Activated CD4-positive, alpha-beta T cell treated with anti-CD3 and anti-CD28 coated beads for 36 hours (primary cell): ENCODE measurements around the gene MEIOB. TPM values are rescaled to one million over a fixed set of nuclear protein-coding genes. Genes with fewer than 3 reads are reported as not detected.
A peak's percentile ranks its signal among the peaks of the same experiment; 100 is the strongest.

Experiments used
- ATAC-seq: fragments of 200-7000 bp; cut with Tn5 transposase; one replicate; pipeline ENCODE4 v1.10.0; 2021; ENCODE audit warnings: mild to moderate bottlenecking, moderate library complexity
- CTCF ChIA-PET: fragments of 350-600 bp; sonication (Branson Sonifier 250); formaldehyde crosslinking; loops from one replicate; lab custom pipeline; 2021; ENCODE audit warnings: antibody characterized with exemption; lab: Charles Lee
- POLR2A ChIA-PET: fragments of 350-600 bp; sonication (Branson Sonifier 250); formaldehyde crosslinking; loops from one replicate; lab custom pipeline; 2021; ENCODE audit warnings: antibody characterized with exemption, inconsistent platforms; lab: Charles Lee
- DNase-seq: peaks from one replicate; pipeline ENCODE4 v3.0.0-alpha.2; 2020
- H3K27ac Mint-ChIP-seq: one replicate; pipeline ENCODE4 v1.8.0; 2021; ENCODE audit warnings: mixed read lengths
- H3K27me3 Mint-ChIP-seq: one replicate; pipeline ENCODE4 v1.8.0; 2021; ENCODE audit warnings: mixed read lengths
- H3K36me3 Mint-ChIP-seq: one replicate; pipeline ENCODE4 v1.8.0; 2021; ENCODE audit warnings: low read depth, mixed read lengths
- H3K4me1 Mint-ChIP-seq: one replicate; pipeline ENCODE4 v1.8.0; 2021; ENCODE audit warnings: mixed read lengths
- H3K4me3 Mint-ChIP-seq: one replicate; pipeline ENCODE4 v1.8.0; 2021; ENCODE audit warnings: mild to moderate bottlenecking, moderate library complexity, mixed read lengths
- H3K9me3 Mint-ChIP-seq: one replicate; pipeline ENCODE4 v1.8.0; 2021; ENCODE audit warnings: low read depth, mixed read lengths
- intact Hi-C, 2 experiments: fragments of 100-400 bp; cut with DNase I in 1 of 2; cut with micrococcal nuclease in 1 of 2; formaldehyde crosslinking; loops; one replicate each; pipeline versions ENCODE4 v1.14.2 to v1.15.1; 2022 to 2024; cut with DNase I, micrococcal nuclease
- total RNA-seq, 2 experiments: library from RNA; stranded (reverse); gene quantifications; one replicate each; pipeline ENCODE4 v1.2.3, GENCODE V29; 2021

Gene MEIOB
- total RNA-seq, 2 experiments from 2014 or later: 0.14 to 0.21 TPM

GRCh38 chr16:1790261-1790610, 81.7 kb downstream of the MEIOB start:
- Mint-ChIP-seq H3K4me3 (no peak overlapping the region), H3K9me3 (no peaks in the 10 kb centered on the region), H3K36me3 (peaks cover 5% of the 10 kb centered on the region), H3K27me3 (no peaks in the 10 kb centered on the region), H3K4me1 (peaks cover 2% of the 10 kb centered on the region), H3K27ac (no peak overlapping the region)
- no peak for ATAC-seq
- CTCF ChIA-PET: no interaction called here
- no peak for DNase-seq
- intact Hi-C loops: no loop called here
- POLR2A ChIA-PET: no interaction called here

GRCh38 chr16:1789643-1790045, 82.3 kb downstream of the MEIOB start:
- POLR2A ChIA-PET: no interaction called here
- no peak overlapping the region for H3K27ac Mint-ChIP-seq
- no peaks in the 10 kb centered on the region for H3K9me3 Mint-ChIP-seq
- CTCF ChIA-PET: no interaction called here
- H3K27me3 Mint-ChIP-seq: no peaks in the 10 kb centered on the region
- DNase-seq: no peak
- no peak for ATAC-seq
- no peak overlapping the region for H3K4me3 Mint-ChIP-seq
- intact Hi-C loops: no loop called here
- peaks cover 4% of the 10 kb centered on the region for H3K4me1 Mint-ChIP-seq
- peaks cover 5% of the 10 kb centered on the region for H3K36me3 Mint-ChIP-seq

- ChIA-PET POLR2A (no interaction called here), CTCF (no interaction called here)
- Mint-ChIP-seq H3K4me3 (no peak overlapping the region), H3K36me3 (peaks cover 5% of the 10 kb centered on the region), H3K9me3 (no peaks in the 10 kb centered on the region), H3K27me3 (no peaks in the 10 kb centered on the region), H3K4me1 (peaks cover 8% of the 10 kb centered on the region), H3K27ac (no peak overlapping the region)
- intact Hi-C loops: no loop called here
- DNase-seq: no peak
- no peak for ATAC-seq
Measured at GRCh38 chr16:1788708-1789100, 83.3 kb downstream of the MEIOB start.

- DNase-seq: no peak
- Mint-ChIP-seq H3K27me3 (no peaks in the 10 kb centered on the region), H3K36me3 (peaks cover 8% of the 10 kb centered on the region), H3K27ac (no peak overlapping the region), H3K4me3 (no peak overlapping the region), H3K9me3 (no peaks in the 10 kb centered on the region), H3K4me1 (peaks cover 13% of the 10 kb centered on the region)
- ChIA-PET POLR2A (no interaction called here), CTCF (no interaction called here)
- no peak for ATAC-seq
- intact Hi-C loops: no loop called here
Measured at GRCh38 chr16:1788095-1788707, 83.8 kb downstream of the MEIOB start.

GRCh38 chr16:1787322-1788094, 84.5 kb downstream of the MEIOB start:
- no peak overlapping the region for H3K27ac Mint-ChIP-seq
- H3K27me3 Mint-ChIP-seq: no peaks in the 10 kb centered on the region
- ATAC-seq (no peak), DNase-seq (no peak)
- POLR2A ChIA-PET: no interaction called here
- CTCF ChIA-PET: no interaction called here
- intact Hi-C loops: no loop called here
- H3K4me3 Mint-ChIP-seq: no peak overlapping the region
- H3K9me3 Mint-ChIP-seq: no peaks in the 10 kb centered on the region
- H3K4me1 Mint-ChIP-seq: peaks cover 14% of the 10 kb centered on the region
- peaks cover 8% of the 10 kb centered on the region for H3K36me3 Mint-ChIP-seq

GRCh38 chr16:1787056-1787321, 85.0 kb downstream of the MEIOB start:
- no peak for ATAC-seq
- Mint-ChIP-seq H3K4me1 (peaks cover 14% of the 10 kb centered on the region), H3K9me3 (no peaks in the 10 kb centered on the region), H3K27ac (no peak overlapping the region), H3K4me3 (no peak overlapping the region), H3K27me3 (no peaks in the 10 kb centered on the region), H3K36me3 (peaks cover 8% of the 10 kb centered on the region)
- intact Hi-C loops: no loop called here
- CTCF ChIA-PET: no interaction called here
- POLR2A ChIA-PET: no interaction called here
- DNase-seq: no peak

- ATAC-seq: no peak
- Mint-ChIP-seq H3K36me3 (peaks cover 8% of the 10 kb centered on the region), H3K9me3 (no peaks in the 10 kb centered on the region), H3K27ac (no peak overlapping the region), H3K4me3 (no peak overlapping the region), H3K27me3 (no peaks in the 10 kb centered on the region), H3K4me1 (peaks cover 18% of the 10 kb centered on the region)
- CTCF ChIA-PET: no interaction called here
- POLR2A ChIA-PET: no interaction called here
- peak; percentile 9 for DNase-seq
- intact Hi-C loops: no loop called here
Measured at GRCh38 chr16:1786242-1787055, 85.5 kb downstream of the MEIOB start.

GRCh38 chr16:1785846-1786170, 86.2 kb downstream of the MEIOB start:
- peaks cover 25% of the 10 kb centered on the region for H3K4me1 Mint-ChIP-seq
- ChIA-PET CTCF (no interaction called here), POLR2A (no interaction called here)
- DNase-seq: no peak
- H3K27ac Mint-ChIP-seq: no peak overlapping the region
- no peak for ATAC-seq
- intact Hi-C loops: no loop called here
- peaks cover 10% of the 10 kb centered on the region for H3K36me3 Mint-ChIP-seq
- H3K27me3 Mint-ChIP-seq: no peaks in the 10 kb centered on the region
- H3K4me3 Mint-ChIP-seq: no peak overlapping the region
- no peaks in the 10 kb centered on the region for H3K9me3 Mint-ChIP-seq

- Mint-ChIP-seq H3K27me3 (no peaks in the 10 kb centered on the region), H3K4me3 (peak overlapping the region; percentile 55), H3K4me1 (peaks cover 26% of the 10 kb centered on the region), H3K27ac (no peak overlapping the region), H3K36me3 (peaks cover 10% of the 10 kb centered on the region), H3K9me3 (no peaks in the 10 kb centered on the region)
- DNase-seq (no peak), ATAC-seq (no peak)
- ChIA-PET CTCF (no interaction called here), POLR2A (no interaction called here)
- intact Hi-C loops: loop anchor here in 1 of 2 experiments (5.0 kb wide), 1 partner anchor 42 kb away; the partner anchor contains the start of genes FAHD1 and HAGH
Measured at GRCh38 chr16:1784977-1785845, 86.8 kb downstream of the MEIOB start.
